Measurements from ENCODE around the gene ADGRL2.
A peak's percentile ranks its signal among the peaks of the same experiment; 100 is the strongest.

DNA sequence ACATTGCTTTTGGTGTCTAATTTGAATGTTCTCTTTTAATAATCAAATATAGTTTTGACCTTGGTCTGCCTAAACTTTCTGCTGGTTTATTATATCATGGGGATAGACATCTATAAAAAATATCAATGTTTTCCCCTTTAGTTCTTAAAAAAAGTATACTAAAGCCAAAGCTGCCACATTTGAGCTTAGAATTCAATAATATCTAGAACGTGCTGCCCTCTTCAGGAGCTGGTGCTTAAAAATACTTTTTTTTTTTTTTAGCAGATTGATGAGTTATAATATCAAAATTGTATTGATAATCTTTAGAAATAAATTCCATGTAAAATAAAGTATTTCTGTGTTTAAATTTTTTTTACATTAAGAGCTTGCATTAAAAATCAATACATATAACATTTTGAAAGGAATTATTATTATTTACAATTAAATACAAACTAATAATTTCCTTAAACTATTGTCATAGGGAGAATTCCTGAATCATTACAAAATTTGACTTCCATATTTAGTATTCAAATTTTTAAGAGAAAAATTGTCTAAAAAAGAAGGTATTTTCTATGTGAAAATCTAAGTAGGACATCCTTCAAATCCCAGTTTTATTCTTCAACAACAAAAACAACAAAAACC lies 40.1 kb upstream of the ADGRL2 start:
- TF ChIP-seq SRF (IDR thresholded peaks at IDR 0.05; ENCODE audit: low read depth) (no peak), RAD21 (IDR thresholded peaks at IDR 0.05; ENCODE audit: low read depth) (peak; percentile 29; the same call in 1 of the 2 replicates), EZH2 (IDR thresholded peaks at IDR 0.05) (no peak), YY1 (IDR thresholded peaks at IDR 0.05; ENCODE audit: extremely low read depth, insufficient replicate concordance, low read depth, low read length) (no peak)
- TF ChIP-seq, protein P1, sequence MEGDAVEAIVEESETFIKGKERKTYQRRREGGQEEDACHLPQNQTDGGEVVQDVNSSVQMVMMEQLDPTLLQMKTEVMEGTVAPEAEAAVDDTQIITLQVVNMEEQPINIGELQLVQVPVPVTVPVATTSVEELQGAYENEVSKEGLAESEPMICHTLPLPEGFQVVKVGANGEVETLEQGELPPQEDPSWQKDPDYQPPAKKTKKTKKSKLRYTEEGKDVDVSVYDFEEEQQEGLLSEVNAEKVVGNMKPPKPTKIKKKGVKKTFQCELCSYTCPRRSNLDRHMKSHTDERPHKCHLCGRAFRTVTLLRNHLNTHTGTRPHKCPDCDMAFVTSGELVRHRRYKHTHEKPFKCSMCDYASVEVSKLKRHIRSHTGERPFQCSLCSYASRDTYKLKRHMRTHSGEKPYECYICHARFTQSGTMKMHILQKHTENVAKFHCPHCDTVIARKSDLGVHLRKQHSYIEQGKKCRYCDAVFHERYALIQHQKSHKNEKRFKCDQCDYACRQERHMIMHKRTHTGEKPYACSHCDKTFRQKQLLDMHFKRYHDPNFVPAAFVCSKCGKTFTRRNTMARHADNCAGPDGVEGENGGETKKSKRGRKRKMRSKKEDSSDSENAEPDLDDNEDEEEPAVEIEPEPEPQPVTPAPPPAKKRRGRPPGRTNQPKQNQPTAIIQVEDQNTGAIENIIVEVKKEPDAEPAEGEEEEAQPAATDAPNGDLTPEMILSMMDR (IDR thresholded peaks at IDR 0.05 in 2 of 3, conservative IDR thresholded peaks at IDR 0.05 in 1 of 3; ENCODE audit: borderline replicate concordance in 1 of 3, insufficient read depth in 1 of 3, low read depth in 2 of 3, low read length in 2 of 3) = 0 out of 6 replicates have a peak, but pooled peaks of 1 of the 3 experiments have one; percentile 11
